ENCODE measurements around the gene SRC. TPM values are rescaled to one million over a fixed set of nuclear protein-coding genes. Genes with fewer than 3 reads are reported as not detected.

SRC gene
- polyA plus RNA-seq, 1 experiment = 13.9 TPM

- H3K9me3 ChIP-seq (ENCODE audit: control insufficient read depth, insufficient read depth, low read length) = no peaks in the 10 kb centered on the region
- no peak for TF ChIP-seq CTCF (IDR thresholded peaks at IDR 0.05; ENCODE audit: low read depth, low read length)
- no peak overlapping the region for H3K4me3 ChIP-seq (ENCODE audit: low read depth, low read length)
- DNase-seq (ENCODE audit: low read depth, low spot score) = no peak
- H3K27me3 ChIP-seq (ENCODE audit: control insufficient read depth, insufficient read depth, low read length) = no peaks in the 10 kb centered on the region
- ChIA-PET CTCF (no interaction called here), POLR2A (no interaction called here)
- H3K27ac ChIP-seq (ENCODE audit: low read depth, low read length) = no peak overlapping the region
Measured at GRCh38 chr20:37354210-37355195, 8.6 kb downstream of the SRC start.

GRCh38 chr20:37355252-37356180, 9.6 kb downstream of the SRC start:
- H3K9me3 ChIP-seq (ENCODE audit: control insufficient read depth, insufficient read depth, low read length) = no peaks in the 10 kb centered on the region
- H3K4me3 ChIP-seq (ENCODE audit: low read depth, low read length) = no peak overlapping the region
- ChIA-PET CTCF (no interaction called here), POLR2A (no interaction called here)
- TF ChIP-seq CTCF (IDR thresholded peaks at IDR 0.05; ENCODE audit: low read depth, low read length) = no peak
- H3K27ac ChIP-seq (ENCODE audit: low read depth, low read length) = peak overlapping the region; percentile 11
- H3K27me3 ChIP-seq (ENCODE audit: control insufficient read depth, insufficient read depth, low read length) = no peaks in the 10 kb centered on the region
- no peak for DNase-seq (ENCODE audit: low read depth, low spot score)

- H3K9me3 ChIP-seq (ENCODE audit: control insufficient read depth, insufficient read depth, low read length) = no peaks in the 10 kb centered on the region
- no peak for DNase-seq (ENCODE audit: low read depth, low spot score)
- no peaks in the 10 kb centered on the region for H3K27me3 ChIP-seq (ENCODE audit: control insufficient read depth, insufficient read depth, low read length)
- H3K27ac ChIP-seq (ENCODE audit: low read depth, low read length) = no peak overlapping the region
- POLR2A ChIA-PET = no interaction called here
- no peak for TF ChIP-seq CTCF (IDR thresholded peaks at IDR 0.05; ENCODE audit: low read depth, low read length)
- H3K4me3 ChIP-seq (ENCODE audit: low read depth, low read length) = no peak overlapping the region
- CTCF ChIA-PET = no interaction called here
Measured at GRCh38 chr20:37356387-37356786, 10.4 kb downstream of the SRC start.

GRCh38 chr20:37356961-37357371, 11.0 kb downstream of the SRC start:
- no peak overlapping the region for H3K27ac ChIP-seq (ENCODE audit: low read depth, low read length)
- no peaks in the 10 kb centered on the region for H3K27me3 ChIP-seq (ENCODE audit: control insufficient read depth, insufficient read depth, low read length)
- POLR2A ChIA-PET = no interaction called here
- no peak for TF ChIP-seq CTCF (IDR thresholded peaks at IDR 0.05; ENCODE audit: low read depth, low read length)
- CTCF ChIA-PET = no interaction called here
- H3K4me3 ChIP-seq (ENCODE audit: low read depth, low read length) = no peak overlapping the region
- no peak for DNase-seq (ENCODE audit: low read depth, low spot score)
- H3K9me3 ChIP-seq (ENCODE audit: control insufficient read depth, insufficient read depth, low read length) = no peaks in the 10 kb centered on the region

Data from AG04450 (cell line).